Neural crest cell (in vitro differentiated cells): ENCODE measurements around the gene TSPAN17. TPM values are rescaled to one million over a fixed set of nuclear protein-coding genes. Genes with fewer than 3 reads are reported as not detected.

Experiments used
- DNase-seq: peaks from one replicate; pipeline ENCODE4 v3.0.0; 2021; ENCODE audit warnings: low read depth, mixed read lengths, low spot score
- H3K27ac Mint-ChIP-seq: one replicate; pipeline ENCODE4 v1.8.0; 2021; ENCODE audit warnings: mild to moderate bottlenecking, mixed read lengths; ENCODE audit not compliant: unreplicated experiment
- H3K27me3 Mint-ChIP-seq: 2 replicates; pipeline ENCODE4 v1.8.0; 2021; ENCODE audit warnings: low read depth, mild to moderate bottlenecking, mixed read lengths
- H3K36me3 Mint-ChIP-seq: 2 replicates; pipeline ENCODE4 v1.8.0; 2021; ENCODE audit warnings: low read depth, mild to moderate bottlenecking, mixed read lengths
- H3K4me1 Mint-ChIP-seq: 2 replicates; pipeline ENCODE4 v1.8.0; 2021; ENCODE audit warnings: mixed read lengths
- H3K4me3 Mint-ChIP-seq: one replicate; pipeline ENCODE4 v1.8.0; 2021; ENCODE audit warnings: mild to moderate bottlenecking, mixed read lengths
- H3K9me3 Mint-ChIP-seq: 2 replicates; pipeline ENCODE4 v1.8.0; 2021; ENCODE audit warnings: mixed read lengths
- total RNA-seq: library from RNA; stranded (reverse); gene quantifications from 2 replicates; pipeline ENCODE4 v1.2.1, GENCODE V29; 2021
- TF ChIP-seq, protein P1 (sequence below): fragments of 200-600 bp; sonication (generic); conservative IDR thresholded peaks from 2 replicates; pipeline ENCODE4 v1.5.0; 2021; ENCODE audit warnings: antibody characterized with exemption, mild to moderate bottlenecking

TSPAN17 gene
- total RNA-seq, 1 donor from 2014 or later: 40.9 TPM

- no peak overlapping the region for H3K27ac Mint-ChIP-seq
- H3K27me3 Mint-ChIP-seq: peaks cover 50% of the 10 kb centered on the region
- peaks cover 3% of the 10 kb centered on the region for H3K9me3 Mint-ChIP-seq
- DNase-seq: no peak
- no peaks in the 10 kb centered on the region for H3K4me1 Mint-ChIP-seq
- no peaks in the 10 kb centered on the region for H3K36me3 Mint-ChIP-seq
- TF ChIP-seq, protein P1, sequence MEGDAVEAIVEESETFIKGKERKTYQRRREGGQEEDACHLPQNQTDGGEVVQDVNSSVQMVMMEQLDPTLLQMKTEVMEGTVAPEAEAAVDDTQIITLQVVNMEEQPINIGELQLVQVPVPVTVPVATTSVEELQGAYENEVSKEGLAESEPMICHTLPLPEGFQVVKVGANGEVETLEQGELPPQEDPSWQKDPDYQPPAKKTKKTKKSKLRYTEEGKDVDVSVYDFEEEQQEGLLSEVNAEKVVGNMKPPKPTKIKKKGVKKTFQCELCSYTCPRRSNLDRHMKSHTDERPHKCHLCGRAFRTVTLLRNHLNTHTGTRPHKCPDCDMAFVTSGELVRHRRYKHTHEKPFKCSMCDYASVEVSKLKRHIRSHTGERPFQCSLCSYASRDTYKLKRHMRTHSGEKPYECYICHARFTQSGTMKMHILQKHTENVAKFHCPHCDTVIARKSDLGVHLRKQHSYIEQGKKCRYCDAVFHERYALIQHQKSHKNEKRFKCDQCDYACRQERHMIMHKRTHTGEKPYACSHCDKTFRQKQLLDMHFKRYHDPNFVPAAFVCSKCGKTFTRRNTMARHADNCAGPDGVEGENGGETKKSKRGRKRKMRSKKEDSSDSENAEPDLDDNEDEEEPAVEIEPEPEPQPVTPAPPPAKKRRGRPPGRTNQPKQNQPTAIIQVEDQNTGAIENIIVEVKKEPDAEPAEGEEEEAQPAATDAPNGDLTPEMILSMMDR: no peak
- no peak overlapping the region for H3K4me3 Mint-ChIP-seq
These were observed 8.8 kb upstream of the TSPAN17 start for GRCh38 chr5:176638437-176638836.

DNA sequence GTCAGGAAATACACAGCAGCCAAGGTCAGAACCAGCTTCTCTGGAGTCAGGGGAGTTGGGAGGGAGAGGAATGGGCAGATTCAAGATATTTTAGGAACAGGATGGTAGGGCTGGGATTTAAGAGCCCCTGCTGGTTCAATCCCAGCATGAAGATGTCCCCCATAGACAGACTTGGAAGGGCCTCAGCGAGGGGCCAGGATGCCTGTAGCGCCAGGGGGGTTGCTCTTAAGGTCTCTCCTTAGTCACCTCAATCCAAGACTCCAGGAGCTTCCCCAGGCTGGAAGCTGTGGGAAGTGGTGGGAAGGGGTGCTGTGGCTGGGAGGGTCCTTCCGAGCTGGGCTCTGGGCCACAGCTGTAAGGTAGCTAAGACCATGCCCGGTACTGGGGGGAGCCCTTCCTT lies 8.1 kb upstream of the TSPAN17 start:
- Mint-ChIP-seq H3K27ac (no peak overlapping the region), H3K4me3 (no peak overlapping the region), H3K9me3 (peaks cover 3% of the 10 kb centered on the region), H3K4me1 (no peaks in the 10 kb centered on the region), H3K27me3 (peaks cover 42% of the 10 kb centered on the region), H3K36me3 (no peaks in the 10 kb centered on the region)
- TF ChIP-seq, protein P1: no peak
- no peak for DNase-seq

DNA sequence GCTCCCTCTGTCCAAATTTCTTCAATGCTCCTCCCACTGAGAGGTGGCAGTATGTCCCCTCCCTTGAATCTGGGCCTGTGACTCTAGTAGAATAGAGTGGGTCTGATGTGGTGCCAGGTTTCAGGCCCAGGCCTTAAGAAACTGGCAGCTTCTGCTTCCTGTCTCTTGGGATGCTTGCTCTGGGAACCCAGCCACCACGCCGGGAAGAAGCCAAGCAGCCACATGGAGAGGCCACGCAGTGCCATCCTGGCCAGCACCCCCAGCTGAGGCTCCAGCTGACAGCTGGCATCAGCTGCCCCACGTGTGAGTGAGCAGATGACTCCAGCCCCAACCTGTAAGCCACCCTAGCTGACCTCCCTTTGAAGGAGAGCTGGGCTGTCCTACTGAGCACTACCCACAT lies 7.3 kb upstream of the TSPAN17 start:
- Mint-ChIP-seq H3K36me3 (no peaks in the 10 kb centered on the region), H3K4me1 (no peaks in the 10 kb centered on the region), H3K9me3 (peaks cover 2% of the 10 kb centered on the region), H3K4me3 (no peak overlapping the region), H3K27ac (no peak overlapping the region), H3K27me3 (peaks cover 37% of the 10 kb centered on the region)
- TF ChIP-seq, protein P1: no peak
- no peak for DNase-seq

DNA sequence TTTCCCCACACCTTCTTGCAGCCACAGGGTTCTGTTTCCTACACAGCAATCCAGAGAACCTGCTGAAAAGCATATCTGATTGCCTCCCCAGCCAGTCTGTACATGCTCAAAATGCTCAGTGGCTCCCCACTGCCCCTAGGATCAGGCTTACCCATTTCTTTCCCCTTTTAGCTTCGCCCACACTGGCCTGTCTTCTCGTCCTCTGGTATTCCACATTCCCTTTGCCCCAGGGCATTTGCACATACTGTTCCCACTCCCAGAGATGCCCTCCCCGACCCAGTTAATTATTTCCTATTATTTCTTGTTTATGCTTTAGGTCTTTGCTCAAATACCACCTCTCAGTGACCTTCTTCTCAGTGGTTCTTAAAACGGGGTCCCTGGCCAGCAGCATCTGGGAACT lies 6.7 kb upstream of the TSPAN17 start:
- Mint-ChIP-seq H3K27ac (no peak overlapping the region), H3K4me3 (no peak overlapping the region), H3K4me1 (no peaks in the 10 kb centered on the region), H3K9me3 (no peaks in the 10 kb centered on the region), H3K27me3 (peaks cover 31% of the 10 kb centered on the region), H3K36me3 (no peaks in the 10 kb centered on the region)
- TF ChIP-seq, protein P1: no peak
- DNase-seq: no peak

GRCh38 chr5:176642675-176643490 lies 4.4 kb upstream of the TSPAN17 start:
- H3K4me1 Mint-ChIP-seq: peaks cover 6% of the 10 kb centered on the region
- DNase-seq: no peak
- no peaks in the 10 kb centered on the region for H3K9me3 Mint-ChIP-seq
- no peak overlapping the region for H3K27ac Mint-ChIP-seq
- H3K27me3 Mint-ChIP-seq: peaks cover 9% of the 10 kb centered on the region
- H3K4me3 Mint-ChIP-seq: no peak overlapping the region
- H3K36me3 Mint-ChIP-seq: no peaks in the 10 kb centered on the region
- TF ChIP-seq, protein P1: no peak
